GM12873 (cell line): ENCODE data around the gene KCNN1.

Experiments
- CTCF ChIP-seq: IDR thresholded peaks from 2 replicates; pipeline ENCODE4 v1.5.1; 2012; ENCODE audit warnings: low read depth, mild to moderate bottlenecking, moderate library complexity, low read length, control low read depth; ENCODE audit not compliant: insufficient read depth; ENCODE audit errors: missing control alignments

KCNN1 gene

GRCh38 chr19:18010149-18010548, 43.2 kb downstream of the KCNN1 start:
- no peak for TF ChIP-seq CTCF

GRCh38 chr19:18013210-18014111, 46.6 kb downstream of the KCNN1 start:
- TF ChIP-seq CTCF = no peak

- no peak for TF ChIP-seq CTCF
Measured at GRCh38 chr19:18014197-18014596, 47.3 kb downstream of the KCNN1 start.

- no peak for TF ChIP-seq CTCF
Measured at GRCh38 chr19:18016209-18016910, 49.5 kb downstream of the KCNN1 start.

- no peak for TF ChIP-seq CTCF
Measured at GRCh38 chr19:18017275-18018083, 50.6 kb downstream of the KCNN1 start.

GRCh38 chr19:18020212-18021085, 53.5 kb downstream of the KCNN1 start:
- TF ChIP-seq CTCF = no peak
